Endometrium (tissue), 2 donors: Measurements from ENCODE around the gene DUSP22.

Source experiments
- FAIRE-seq: peaks from 2 replicates; lab custom pipeline; 2012; peaks lifted over from hg19 to GRCh38; lab: Jason Lieb, UNC
- donor health status: control.
- donor health status: control.

DUSP22 gene

DNA sequence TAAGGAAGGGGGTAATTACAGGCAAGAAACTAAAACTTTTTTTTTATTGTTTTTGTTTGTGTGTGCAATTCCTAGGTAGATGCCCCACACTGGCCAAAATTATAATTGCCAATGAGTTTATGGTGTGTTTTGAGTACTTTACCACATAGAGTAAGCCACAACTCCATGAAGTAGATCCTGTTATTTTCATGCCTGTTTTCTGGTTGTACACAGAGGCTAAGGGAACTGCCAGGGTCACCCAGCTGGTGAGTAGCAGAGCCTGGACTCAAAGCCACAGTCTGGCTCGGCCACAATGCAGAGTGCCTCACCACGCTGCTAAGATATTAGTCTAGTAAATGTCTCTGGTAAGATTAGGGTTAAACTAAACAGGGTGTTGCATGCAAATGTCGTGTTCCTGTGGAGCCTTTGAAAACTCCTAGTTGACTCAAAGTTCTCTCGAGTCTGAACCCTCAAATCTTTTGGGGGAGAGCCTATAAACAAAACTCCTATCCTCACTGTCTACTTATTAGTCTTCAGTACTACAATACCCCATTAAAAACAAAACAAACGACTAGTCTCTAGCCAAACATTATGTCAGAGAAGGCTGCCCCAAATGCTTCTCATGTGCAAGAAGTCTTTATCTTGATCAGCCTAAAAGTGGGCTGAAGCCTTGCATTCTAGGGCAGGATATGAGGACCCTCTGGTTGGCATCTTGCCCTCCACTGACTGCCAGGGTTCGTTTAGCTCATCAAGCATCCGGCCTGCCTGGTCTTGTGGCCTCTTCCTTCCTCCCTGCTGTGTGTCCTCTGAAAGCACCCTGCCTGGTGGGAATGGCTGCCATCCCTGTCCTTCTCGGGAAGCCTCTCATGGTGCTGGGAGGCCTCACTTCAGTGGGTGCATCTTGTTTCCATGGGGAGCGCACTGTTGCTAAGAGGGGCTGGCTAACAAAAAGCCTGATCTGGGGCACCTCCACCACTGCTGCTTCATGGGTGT lies 4.2 kb downstream of the DUSP22 start:
- FAIRE-seq: no peak

DNA sequence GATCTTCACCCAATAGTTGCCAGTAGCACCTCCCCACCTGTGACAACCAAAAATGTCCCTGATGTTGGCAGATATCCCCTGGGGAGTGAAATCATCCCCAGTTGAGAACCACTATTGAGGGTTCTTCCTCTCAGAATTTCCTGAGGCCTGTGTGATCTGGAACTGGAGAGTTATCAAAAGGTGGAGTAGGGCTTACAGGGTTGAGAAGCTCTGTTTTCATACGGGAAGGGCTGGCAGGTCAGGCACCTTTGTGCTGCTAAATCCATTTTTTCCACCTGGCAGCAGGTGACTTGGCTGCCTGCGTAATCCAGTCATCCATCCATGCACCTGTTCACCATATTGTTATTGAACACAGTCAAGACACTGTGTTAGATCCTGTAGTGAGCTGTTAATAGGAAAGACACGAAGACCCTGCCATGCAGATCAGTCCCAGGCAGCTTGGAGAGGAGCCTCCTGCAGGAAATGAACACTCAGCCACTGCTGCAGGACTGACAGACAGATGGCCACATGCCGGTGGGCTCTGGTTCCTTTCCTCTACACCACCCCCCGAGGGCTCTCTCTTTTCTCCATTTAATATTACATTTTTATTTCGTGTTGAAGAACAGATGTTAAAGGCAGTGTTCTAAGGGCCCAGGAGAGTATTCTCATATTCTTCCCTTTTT lies 5.4 kb downstream of the DUSP22 start:
- no peak for FAIRE-seq

GRCh38 chr6:298233-299103 lies 6.2 kb downstream of the DUSP22 start:
- no peak for FAIRE-seq

GRCh38 chr6:299104-299980 lies 7.1 kb downstream of the DUSP22 start:
- FAIRE-seq: no peak

- no peak for FAIRE-seq
Measured at GRCh38 chr6:300026-300425, 7.7 kb downstream of the DUSP22 start.

DNA sequence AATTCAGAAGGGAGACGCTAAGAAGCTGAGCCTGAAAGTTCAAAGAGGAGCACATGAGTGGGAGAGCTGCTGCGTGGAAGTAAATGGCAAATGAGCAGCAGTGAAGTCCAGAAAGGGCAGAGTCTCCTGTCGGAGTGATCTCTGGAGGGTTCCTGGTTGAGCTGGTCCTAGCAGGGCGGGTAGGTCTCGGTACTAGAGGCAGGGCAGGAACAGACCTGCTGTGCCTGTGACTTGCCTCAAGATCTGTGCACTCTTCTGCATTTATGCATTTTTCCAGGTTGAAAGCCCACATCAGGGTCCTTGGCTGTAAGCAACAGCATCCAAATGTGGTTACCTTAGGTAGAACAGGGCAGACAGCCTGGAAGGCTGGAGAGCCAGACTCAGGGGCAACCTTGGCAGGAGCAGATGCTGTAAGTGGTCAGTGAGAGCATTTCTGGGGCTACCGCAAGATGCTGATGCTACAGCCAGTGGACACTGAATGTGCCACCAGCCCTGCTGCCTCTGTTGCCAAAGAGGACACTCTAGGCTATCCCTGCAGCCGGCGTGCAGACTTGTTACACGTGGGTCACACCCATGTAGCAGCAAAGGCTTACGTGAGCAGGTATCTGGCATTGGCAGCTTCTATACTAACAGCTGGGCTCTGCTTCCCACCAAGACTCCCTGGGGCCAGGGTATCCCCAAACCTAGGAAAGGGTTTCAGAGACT lies 8.4 kb downstream of the DUSP22 start:
- no peak for FAIRE-seq

DNA sequence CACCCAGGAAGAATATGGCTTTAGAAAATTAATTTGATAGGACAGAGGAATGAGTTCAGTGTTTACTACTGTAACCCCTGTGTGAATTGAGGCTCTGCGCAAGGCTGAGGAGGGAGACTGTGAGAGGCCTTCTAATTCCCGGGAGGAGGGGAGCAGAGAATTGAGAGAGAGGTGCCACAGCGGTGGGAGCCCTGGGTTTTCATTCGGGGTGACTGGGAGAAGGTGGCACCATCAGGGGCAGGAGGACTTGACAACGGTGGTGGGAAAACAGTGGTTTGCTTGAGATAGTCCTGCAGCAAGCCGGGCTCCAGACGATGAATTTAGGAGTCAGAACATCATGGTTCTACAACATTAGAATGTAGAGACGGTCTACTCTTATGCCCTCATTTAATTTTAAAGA lies 9.2 kb downstream of the DUSP22 start:
- FAIRE-seq: no peak

- FAIRE-seq: no peak
Measured at GRCh38 chr6:301929-302705, 9.8 kb downstream of the DUSP22 start.

- no peak for FAIRE-seq
Measured at GRCh38 chr6:302760-303159, 10.5 kb downstream of the DUSP22 start.

- FAIRE-seq: no peak
Measured at GRCh38 chr6:303263-303662, 11.0 kb downstream of the DUSP22 start.

GRCh38 chr6:303948-304558 lies 11.8 kb downstream of the DUSP22 start:
- no peak for FAIRE-seq

- no peak for FAIRE-seq
Measured at GRCh38 chr6:304833-305370, 12.6 kb downstream of the DUSP22 start.

- no peak for FAIRE-seq
Measured at GRCh38 chr6:305371-306206, 13.3 kb downstream of the DUSP22 start.

DNA sequence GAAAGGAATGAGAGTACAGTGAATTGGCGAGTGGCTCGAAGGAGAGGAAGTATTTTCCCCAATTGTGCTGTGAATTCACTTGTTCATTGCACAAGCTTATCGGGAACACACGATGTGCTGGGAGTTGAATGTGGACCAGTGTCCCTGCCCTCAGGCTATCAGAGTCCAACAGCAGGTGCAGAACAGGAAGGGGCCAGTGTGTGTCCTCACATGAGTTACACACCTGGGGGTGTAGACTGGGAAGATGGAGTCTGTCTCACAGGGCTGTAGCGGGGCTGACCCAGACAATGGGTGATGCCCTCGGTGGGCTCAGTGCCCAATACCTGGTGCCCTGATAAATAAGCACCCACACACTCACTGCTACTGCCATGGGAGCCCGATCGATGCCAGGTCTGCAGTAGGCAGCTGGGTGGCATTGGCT lies 14.4 kb downstream of the DUSP22 start:
- FAIRE-seq: no peak

GRCh38 chr6:307065-307814 lies 15.0 kb downstream of the DUSP22 start:
- FAIRE-seq: no peak

GRCh38 chr6:307874-308273 lies 15.6 kb downstream of the DUSP22 start:
- no peak for FAIRE-seq

- FAIRE-seq: no peak
Measured at GRCh38 chr6:308307-308706, 16.0 kb downstream of the DUSP22 start.

- FAIRE-seq: no peak
Measured at GRCh38 chr6:308768-309167, 16.5 kb downstream of the DUSP22 start.
